Right ventricle myocardium superior (tissue), 1 donor: ENCODE measurements around the gene DBR1. TPM values are rescaled to one million over a fixed set of nuclear protein-coding genes. Genes with fewer than 3 reads are reported as not detected.

Experiments
- ATAC-seq: fragments of 200-7000 bp; cut with Tn5 transposase; one replicate; pipeline ENCODE4 v1.9.1; 2020; ENCODE audit warnings: mild to moderate bottlenecking; ENCODE audit not compliant: poor library complexity
- DNase-seq: peaks from one replicate; pipeline ENCODE4 v3.0.0-alpha.2; 2020
- intact Hi-C: fragments of 100-400 bp; cut with DNase I; formaldehyde crosslinking; loops from one replicate; pipeline ENCODE4 v1.11.2; 2022
- long read RNA-seq: library from polyadenylated mRNA; unstranded; transcript quantifications from one replicate; pipeline ENCODE4 v2.0.0, GENCODE V29; 2021
- total RNA-seq: library from RNA; stranded (reverse); fragmentation: NEBNext Ultra II Directional; extraction: Animal tissue kit (Norgen Biotek cat#: 25700); gene quantifications from one replicate; pipeline ENCODE4 v1.2.1, GENCODE V29; 2021
- donor health status: DM: no; HTN: yes; CAD: no; lungs with severe emphysema.

The DBR1 gene, protein sequence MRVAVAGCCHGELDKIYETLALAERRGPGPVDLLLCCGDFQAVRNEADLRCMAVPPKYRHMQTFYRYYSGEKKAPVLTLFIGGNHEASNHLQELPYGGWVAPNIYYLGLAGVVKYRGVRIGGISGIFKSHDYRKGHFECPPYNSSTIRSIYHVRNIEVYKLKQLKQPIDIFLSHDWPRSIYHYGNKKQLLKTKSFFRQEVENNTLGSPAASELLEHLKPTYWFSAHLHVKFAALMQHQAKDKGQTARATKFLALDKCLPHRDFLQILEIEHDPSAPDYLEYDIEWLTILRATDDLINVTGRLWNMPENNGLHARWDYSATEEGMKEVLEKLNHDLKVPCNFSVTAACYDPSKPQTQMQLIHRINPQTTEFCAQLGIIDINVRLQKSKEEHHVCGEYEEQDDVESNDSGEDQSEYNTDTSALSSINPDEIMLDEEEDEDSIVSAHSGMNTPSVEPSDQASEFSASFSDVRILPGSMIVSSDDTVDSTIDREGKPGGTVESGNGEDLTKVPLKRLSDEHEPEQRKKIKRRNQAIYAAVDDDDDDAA
- total RNA-seq = 8.3 TPM
- long read RNA-seq, transcript DBR1-201 (8 exons, 2,666 nt) = major isoform, 9 of 9 reads
- long read RNA-seq, partial matches to known transcripts = 0 of 9 reads
- long read RNA-seq, other reads (novel, unspliced or antisense) = 0 of 9 reads

DNA sequence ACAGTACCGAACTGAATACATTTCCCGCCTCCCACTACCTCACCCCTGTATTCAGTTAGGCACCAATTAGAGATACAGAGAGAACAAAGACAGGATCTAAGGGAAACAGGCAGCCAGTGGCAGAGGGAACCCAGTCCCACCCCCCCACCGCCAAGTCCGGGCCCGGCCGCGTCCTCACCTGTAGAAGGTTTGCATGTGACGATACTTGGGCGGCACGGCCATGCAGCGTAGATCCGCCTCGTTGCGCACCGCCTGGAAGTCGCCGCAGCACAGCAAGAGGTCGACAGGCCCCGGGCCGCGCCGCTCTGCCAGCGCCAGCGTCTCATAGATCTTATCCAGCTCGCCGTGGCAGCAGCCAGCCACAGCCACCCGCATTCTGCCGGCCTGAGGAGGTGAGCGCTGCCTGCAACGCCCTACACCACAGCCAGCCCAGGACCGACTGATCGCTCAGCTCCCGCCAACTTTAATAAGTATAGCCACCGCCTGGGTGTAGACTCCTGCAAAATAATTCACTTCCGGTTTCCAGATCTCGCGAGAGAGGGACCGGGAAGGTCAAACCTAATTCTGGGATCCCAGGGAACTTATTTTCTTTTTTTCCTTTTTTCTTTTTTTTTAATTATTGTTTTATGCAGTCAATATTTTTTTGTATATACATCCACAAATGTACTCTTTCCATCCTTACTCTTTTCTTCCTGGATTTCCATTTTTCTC lies at the start of gene DBR1:
DBR1 (minus strand) TSS at position 501 of the 711 bp plus-strand sequence; CDS start at position 375, 126 bp downstream.
- intact Hi-C loops = no loop called here
- DNase-seq (peak; percentile 83), ATAC-seq (peak; percentile 97)

- ATAC-seq (no peak), DNase-seq (no peak)
- intact Hi-C loops = no loop called here
Measured at GRCh38 chr3:138222942-138223287, 48.2 kb upstream of the DBR1 start.

DNA sequence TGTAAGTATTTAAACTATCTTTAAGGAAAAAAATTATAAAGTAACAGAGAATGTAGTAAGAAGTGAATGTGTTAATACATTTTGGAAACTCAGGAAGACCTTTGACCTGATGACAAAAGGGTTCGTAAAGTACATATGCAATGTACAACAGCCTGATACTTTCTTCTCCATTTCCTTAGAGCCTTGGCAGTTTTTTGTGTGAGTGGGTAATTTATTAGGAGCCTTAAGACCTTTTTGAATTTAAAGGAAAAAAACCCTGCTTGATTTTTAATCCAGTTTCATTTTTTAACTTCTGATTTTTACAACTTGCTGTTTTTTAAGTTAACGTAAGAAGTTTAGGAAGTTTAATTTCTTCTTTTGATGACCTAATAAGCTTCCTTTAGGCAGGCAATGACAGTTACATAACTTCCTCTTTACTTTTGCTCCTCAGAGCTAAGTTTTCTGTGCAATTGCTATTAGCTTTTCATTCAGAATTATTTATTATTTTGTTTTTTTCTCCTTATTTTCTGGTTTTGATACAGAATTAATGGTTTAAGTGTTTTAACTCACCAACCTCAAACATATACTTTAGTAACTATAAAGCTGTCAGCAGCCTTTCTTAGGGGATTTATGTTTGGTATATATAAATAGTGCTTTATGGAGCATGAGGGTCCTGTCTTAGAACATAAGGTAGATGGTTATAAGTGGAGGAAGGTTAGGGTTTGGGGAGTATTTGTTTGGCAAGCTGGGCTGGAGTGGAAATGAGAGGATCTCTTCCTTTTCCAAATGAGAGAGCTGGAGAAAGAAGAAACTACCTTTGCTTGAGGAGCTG lies 47.6 kb upstream of the DBR1 start:
- DNase-seq (no peak), ATAC-seq (no peak)
- intact Hi-C loops = no loop called here

- intact Hi-C loops = no loop called here
- DNase-seq (no peak), ATAC-seq (no peak)
Measured at GRCh38 chr3:138220788-138221187, 46.1 kb upstream of the DBR1 start.

DNA sequence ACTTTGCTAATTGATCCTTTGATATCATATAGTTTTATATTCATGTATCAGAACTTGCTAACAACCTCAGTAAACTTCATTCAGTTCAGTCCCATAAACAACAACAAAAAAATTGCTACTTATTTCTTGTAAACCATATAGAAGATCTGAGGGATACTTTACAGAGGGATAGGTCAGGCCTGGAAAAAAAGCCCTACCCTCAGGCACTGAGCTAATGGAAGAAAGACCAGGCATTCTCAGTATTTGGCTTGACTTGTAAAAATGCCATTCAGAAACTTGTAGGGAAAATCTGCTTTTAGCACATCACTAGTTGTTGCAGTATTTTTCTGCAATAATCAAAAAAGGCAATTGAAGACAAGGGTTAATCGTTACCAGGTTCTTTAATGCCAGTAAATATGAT lies 45.5 kb upstream of the DBR1 start:
- ATAC-seq (no peak), DNase-seq (no peak)
- intact Hi-C loops = no loop called here

- ATAC-seq (no peak), DNase-seq (no peak)
- intact Hi-C loops = no loop called here
Measured at GRCh38 chr3:138219255-138219654, 44.5 kb upstream of the DBR1 start.

DNA sequence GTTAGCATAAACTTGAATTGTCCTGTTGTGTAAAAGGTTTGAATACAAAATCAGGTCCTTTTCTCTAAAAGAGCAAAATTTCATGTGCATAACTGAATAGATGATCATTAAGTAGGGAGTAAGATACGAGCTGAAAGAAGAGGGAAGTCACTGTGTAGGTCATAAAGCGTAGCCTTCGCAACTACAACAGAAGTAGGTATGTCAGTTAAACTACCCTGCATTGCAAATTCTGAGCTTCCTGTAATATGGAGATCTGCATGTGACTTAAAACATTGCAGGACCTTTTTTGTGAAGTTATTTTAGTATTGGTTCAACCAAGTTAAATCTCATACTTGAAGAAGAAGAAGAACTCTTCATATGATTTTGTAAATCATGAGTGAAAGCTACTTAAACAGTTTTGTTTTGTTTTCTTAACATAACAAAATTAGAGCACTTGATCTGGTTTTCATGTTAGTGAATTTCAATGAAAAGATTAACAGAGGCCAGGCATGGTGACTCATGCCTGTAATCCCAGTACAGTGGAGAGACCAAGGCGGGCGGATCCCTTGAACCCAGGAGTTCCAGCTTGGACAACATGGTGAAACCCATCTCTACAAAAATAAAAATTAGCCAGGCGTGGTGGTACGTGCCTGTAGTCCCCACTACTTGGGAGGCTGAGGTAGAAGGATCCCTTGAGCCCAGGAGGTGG lies 38.8 kb upstream of the DBR1 start:
- ATAC-seq (no peak), DNase-seq (no peak)
- intact Hi-C loops = no loop called here

- ATAC-seq (no peak), DNase-seq (no peak)
- intact Hi-C loops = no loop called here
Measured at GRCh38 chr3:138210528-138210927, 35.8 kb upstream of the DBR1 start.

- intact Hi-C loops = no loop called here
- no peak for ATAC-seq
- DNase-seq = no peak
Measured at GRCh38 chr3:138206196-138206595, 31.5 kb upstream of the DBR1 start.

DNA sequence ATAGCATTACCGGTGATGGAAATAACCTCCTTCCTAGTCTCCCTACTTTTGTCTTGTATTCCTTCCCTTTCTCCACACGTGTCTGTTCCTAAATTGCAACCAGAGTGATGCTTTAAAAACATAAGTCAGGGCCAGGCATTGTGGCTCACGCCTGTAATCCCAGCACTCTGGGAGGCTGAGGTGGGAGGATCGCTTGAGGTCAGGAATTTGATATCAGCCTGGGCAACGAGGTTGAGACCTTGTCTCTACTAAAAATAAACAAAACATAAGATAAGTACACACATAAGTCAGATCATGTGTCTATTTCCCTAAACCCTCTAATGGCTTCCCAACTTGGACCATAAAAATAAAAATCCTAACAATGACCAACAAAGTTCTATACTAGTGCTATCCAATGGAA lies 30.8 kb upstream of the DBR1 start:
- DNase-seq = no peak
- ATAC-seq = no peak
- intact Hi-C loops = no loop called here

GRCh38 chr3:138203938-138204337 lies 29.2 kb upstream of the DBR1 start:
- intact Hi-C loops = no loop called here
- ATAC-seq = no peak
- no peak for DNase-seq

DNA sequence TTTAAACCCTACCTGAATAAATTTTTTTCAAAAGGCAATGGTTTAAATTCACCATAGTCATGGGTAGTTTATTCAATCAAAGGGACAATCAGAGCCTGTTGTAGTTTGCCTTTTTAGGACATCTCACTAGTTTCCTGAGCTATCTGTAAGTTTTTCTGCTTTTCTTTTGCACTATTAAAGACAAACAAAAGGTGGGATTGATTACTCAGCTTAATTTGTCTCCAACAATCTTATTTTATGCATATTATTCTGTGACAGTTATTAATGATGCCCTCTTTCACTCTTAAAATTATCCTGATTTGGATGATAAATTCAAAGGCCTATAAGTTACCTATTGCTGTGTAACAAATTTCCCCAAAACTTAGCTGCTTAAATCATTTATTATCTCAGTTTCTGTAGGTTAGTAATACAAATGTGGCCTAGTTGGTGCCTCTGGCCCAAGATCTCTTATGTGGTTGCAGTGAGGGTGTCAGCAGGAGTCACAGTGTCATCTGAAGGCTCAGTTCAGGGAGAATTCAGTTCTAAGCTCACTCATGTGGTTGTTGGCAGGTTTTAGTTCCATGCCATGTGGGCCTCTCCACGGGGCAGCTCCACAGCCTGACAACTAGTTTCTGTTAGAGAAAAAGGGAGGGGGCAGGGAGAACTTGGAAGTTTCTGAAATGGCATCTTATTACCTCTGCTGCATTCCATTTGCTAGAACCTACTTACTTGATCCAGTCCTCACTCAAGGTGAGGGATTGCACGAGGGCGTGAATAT lies 28.4 kb upstream of the DBR1 start:
- intact Hi-C loops = no loop called here
- no peak for DNase-seq
- no peak for ATAC-seq

GRCh38 chr3:138200424-138200823 lies 25.7 kb upstream of the DBR1 start:
- intact Hi-C loops = no loop called here
- DNase-seq (no peak), ATAC-seq (no peak)

DNA sequence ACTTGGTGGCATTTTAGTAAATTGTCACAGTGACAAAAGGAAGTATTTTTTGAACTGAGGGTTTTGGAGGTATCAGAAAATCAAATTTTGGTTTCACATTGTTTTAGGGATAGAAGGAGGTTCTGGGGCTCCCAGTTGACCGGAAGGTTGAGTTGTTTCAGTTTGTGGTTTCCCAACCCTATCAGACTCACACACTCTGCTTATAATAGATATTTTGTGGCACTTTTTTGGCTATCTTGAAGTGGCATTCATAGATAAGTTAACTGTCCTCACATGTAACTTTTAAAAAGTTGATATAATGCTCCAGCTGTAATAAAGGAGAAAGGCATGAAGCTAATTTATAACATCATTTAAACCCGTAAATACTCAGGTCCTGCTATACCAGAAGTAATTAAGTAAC lies 25.1 kb upstream of the DBR1 start:
- ATAC-seq (no peak), DNase-seq (no peak)
- intact Hi-C loops = no loop called here

DNA sequence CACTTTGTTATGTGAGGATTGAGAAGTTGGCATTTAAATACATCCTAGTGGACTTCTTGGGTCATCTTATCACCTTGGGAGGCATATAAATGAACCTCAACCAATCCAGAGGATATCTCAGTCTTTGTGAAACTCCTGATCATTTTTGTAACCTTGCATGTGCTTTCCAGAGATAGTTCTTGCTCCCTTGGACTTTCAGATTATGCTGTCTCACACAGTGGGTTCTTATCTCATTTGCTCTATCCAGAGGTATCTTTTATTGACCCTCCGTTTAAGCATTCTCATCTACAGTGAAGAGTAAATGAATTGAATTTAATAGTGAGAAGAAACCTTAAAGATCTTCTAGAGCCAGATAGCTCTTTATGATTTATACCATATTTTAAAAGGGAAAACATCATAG lies 22.8 kb upstream of the DBR1 start:
- ATAC-seq = no peak
- intact Hi-C loops = no loop called here

GRCh38 chr3:138197058-138197457 lies 22.3 kb upstream of the DBR1 start:
- intact Hi-C loops = no loop called here
- ATAC-seq = peak; percentile 84
- no peak for DNase-seq

More for the DNA sequence above, 22.8 kb upstream of the DBR1 start:
- DNase-seq = no peak

DNA sequence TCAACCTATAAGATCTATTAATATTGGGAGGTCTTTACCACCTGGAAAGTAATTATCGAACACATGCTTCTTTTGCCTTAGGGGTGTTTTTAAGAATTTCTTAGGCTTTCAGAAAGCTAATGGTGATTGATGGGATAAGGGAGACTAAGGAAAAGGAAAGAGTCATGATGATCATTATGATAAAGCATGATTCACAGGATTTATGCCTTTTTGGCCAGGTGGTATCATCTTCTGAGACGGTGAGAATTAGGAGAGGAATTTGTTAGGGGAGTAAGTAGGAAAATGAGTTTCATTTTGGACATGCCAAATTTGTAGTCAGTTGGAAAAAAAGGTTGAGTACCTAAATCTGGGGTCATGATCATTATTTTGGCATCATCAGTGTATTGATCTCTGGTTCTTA lies 21.3 kb upstream of the DBR1 start:
- ATAC-seq (no peak), DNase-seq (no peak)
- intact Hi-C loops = no loop called here

GRCh38 chr3:138195481-138195880 lies 20.8 kb upstream of the DBR1 start:
- intact Hi-C loops = no loop called here
- no peak for ATAC-seq
- DNase-seq = no peak
